GM12864 (cell line): ENCODE measurements around the gene PBRM1.

Experiments
- DNase-seq: peaks from one replicate; pipeline ENCODE4 v3.0.0-alpha.2; 2011; ENCODE audit warnings: low read depth
- H3K4me3 ChIP-seq: 2 replicates; pipeline ENCODE4 v1.5.1; 2011; ENCODE audit warnings: mild to moderate bottlenecking, low read depth, low read length, control low read depth
- TF ChIP-seq, protein P1 (sequence below): IDR thresholded peaks from 2 replicates; pipeline ENCODE4 v1.5.1; 2011; ENCODE audit warnings: low read depth, mild to moderate bottlenecking, moderate library complexity, low read length, control low read depth, inconsistent platforms; ENCODE audit errors: missing control alignments

The PBRM1 gene

DNA sequence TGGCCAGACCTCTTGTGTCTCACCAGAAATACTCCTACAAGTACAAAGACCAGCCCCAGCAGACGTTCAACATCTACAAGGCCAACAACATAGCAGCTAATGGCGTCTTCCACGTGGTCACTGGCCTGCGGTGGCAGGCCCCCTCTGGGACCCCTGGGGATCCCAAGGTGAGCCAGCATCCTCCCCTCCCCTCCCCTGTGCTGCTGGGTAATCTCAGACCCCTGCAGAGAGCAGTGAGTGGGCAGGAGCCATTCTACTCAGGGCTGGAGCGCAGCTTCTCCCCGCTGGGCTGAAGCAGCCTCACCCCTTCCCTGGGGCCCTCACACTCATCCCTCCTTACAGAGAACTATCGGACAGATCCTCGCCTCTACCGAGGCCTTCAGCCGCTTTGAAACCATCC is 180.7 kb downstream of the PBRM1 start:
- no peak for DNase-seq
- TF ChIP-seq, protein P1, sequence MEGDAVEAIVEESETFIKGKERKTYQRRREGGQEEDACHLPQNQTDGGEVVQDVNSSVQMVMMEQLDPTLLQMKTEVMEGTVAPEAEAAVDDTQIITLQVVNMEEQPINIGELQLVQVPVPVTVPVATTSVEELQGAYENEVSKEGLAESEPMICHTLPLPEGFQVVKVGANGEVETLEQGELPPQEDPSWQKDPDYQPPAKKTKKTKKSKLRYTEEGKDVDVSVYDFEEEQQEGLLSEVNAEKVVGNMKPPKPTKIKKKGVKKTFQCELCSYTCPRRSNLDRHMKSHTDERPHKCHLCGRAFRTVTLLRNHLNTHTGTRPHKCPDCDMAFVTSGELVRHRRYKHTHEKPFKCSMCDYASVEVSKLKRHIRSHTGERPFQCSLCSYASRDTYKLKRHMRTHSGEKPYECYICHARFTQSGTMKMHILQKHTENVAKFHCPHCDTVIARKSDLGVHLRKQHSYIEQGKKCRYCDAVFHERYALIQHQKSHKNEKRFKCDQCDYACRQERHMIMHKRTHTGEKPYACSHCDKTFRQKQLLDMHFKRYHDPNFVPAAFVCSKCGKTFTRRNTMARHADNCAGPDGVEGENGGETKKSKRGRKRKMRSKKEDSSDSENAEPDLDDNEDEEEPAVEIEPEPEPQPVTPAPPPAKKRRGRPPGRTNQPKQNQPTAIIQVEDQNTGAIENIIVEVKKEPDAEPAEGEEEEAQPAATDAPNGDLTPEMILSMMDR, result no peak
- no peak overlapping the region for H3K4me3 ChIP-seq

DNA sequence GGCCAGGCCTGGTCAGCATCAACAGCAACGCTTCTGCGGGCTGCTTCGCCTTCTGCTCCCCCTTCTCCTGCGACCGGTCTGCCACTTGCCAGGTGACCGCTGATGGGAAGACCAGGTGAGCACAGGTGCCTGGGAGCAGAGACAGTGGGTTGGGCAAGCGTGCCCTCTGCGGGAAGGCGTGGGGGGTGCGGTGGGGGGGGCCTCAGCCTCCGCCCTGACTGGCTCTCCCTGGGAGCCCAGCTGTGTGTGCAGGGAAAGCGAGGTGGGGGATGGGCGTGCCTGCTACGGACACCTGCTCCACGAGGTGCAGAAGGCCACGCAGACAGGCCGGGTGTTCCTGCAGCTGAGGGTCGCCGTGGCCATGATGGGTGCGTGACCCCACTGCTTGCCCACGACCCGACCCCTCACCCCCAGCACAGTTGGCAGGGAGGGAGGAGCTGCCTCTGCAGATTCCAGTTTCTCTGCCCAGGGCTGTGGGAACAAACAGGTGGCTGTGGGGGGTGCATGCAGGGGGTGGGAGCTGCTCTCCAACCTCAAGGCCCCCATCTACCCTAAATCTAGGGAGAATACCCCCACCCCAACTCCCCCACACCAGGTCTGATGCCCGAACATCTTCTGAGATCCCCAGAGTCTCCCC is 181.8 kb downstream of the PBRM1 start:
- TF ChIP-seq, protein P1, result no peak
- no peak for DNase-seq
- no peak overlapping the region for H3K4me3 ChIP-seq

DNA sequence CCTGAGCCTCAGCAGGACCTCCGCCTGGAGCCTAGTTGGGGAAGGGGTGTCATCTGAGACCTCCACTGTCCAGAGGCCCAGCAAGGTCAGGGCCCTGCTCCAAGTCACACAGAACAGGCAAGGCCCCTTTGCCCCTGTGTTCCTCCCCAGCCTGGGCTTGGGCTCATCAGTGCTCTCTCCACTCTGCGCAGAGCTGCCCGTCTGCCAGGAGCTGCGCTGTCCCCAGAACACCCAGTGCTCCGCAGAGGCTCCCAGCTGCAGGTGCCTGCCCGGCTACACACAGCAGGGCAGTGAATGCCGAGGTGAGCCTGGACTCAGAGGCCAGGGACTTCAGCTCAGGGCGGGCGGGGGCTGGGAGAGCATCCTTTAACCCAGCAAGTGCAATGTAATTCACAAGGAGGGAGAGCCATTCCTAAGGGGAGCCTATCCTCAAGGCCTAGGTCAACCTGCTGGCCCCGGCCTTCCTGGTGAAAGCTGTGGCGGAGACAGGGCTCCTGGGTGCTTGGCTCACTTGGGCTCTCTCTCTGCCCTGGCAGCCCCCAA is 182.8 kb downstream of the PBRM1 start:
- DNase-seq, result no peak
- TF ChIP-seq, protein P1, result no peak
- H3K4me3 ChIP-seq, result no peak overlapping the region

DNA sequence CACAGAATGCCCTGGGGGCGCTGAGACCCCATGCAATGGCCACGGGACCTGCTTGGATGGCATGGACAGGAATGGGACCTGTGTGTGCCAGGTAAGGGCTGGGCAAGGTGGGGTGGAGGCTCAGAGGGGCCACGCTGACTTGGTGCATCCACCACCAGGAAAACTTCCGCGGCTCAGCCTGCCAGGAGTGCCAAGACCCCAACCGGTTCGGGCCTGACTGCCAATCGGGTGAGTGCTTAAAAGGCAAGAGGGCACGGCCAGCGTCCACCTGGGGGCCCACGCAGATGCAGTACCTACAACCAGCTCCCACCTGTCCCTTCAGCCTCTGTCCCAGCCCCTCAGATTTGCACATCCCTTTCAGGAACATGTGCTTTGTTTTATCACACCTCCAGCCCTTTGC is 183.7 kb downstream of the PBRM1 start:
- TF ChIP-seq, protein P1, result no peak
- DNase-seq, result no peak
- no peak overlapping the region for H3K4me3 ChIP-seq

DNA sequence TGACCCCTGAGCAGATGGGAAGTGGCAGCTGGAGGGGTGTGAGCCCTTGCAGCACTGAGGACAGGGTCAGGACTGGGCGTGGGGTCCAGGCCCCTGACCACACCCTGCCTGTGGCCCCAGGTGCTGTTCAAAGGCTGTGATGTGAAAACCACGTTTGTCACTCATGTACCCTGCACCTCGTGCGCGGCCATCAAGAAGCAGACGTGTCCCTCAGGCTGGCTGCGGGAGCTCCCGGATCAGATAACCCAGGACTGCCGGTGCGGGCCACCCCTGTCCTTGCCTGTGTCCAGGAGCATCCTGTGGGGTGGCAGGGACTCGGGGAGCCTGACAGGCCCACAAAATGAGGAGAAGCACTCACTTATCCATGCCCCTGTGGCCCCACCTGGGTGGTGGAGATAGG is 184.7 kb downstream of the PBRM1 start:
- no peak overlapping the region for H3K4me3 ChIP-seq
- TF ChIP-seq, protein P1, result no peak
- DNase-seq, result no peak

DNA sequence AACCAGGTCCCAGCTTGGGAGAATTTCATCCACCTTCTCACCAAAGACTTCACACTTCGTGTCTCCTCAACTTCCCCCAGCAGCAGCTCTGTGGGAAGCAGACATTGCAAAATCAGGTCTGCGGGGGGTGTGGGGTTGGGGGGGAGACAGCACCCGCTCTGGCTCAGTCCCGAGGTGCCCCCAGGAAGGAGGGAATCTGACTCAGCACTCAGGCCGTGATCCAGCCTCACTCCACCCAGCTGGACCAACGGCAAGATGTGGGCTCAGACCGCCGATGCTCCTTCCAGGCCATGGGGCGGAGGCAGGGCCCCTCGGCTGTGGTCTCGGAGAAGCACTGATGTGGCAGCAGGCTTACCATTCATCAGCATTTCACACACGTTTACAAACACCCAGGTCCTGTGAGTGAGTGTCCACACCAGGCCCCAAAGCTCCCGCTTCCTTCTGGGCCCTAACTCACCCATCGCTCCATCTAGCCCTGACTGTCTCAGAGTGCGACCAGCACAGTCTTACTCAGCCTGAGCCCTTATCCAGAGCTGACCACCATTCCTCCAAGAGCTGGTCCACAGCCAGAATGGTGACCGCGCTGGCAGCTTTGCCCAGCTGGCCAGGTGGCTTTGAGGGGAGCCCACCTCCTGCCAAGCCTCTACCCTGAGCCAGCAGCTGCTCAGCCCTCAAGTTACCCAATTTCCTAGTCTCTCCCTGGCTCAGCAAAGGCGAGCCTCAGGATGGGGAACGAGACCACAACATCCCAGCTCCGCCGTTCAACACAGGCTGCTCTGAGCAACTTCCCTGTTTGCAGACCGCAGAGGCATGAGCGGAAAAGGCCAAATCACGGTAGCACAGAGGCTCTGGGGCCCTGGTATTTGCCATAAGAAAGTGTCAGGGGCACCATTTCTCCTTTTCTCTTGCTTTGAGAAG is 187.3 kb downstream of the PBRM1 start:
- TF ChIP-seq, protein P1, result no peak
- DNase-seq, result no peak

More for the DNA sequence above, 187.3 kb downstream of the PBRM1 start:
- H3K4me3 ChIP-seq, result no peak overlapping the region
